ENCODE results near the gene PCSK5. TPM values are rescaled to one million over a fixed set of nuclear protein-coding genes. Genes with fewer than 3 reads are reported as not detected.
A peak's percentile ranks its signal among the peaks of the same experiment; 100 is the strongest.
"Not testable (repeated sequence)": the region's sequence is repeated elsewhere in the genome, so short reads cannot be mapped to it uniquely, and the experiment has no call there.

The PCSK5 gene
- total RNA-seq, 1 experiment from 2014 or later, result 18.6 TPM

GRCh38 chr9:76358628-76359280, 468.3 kb downstream of the PCSK5 start:
- Histone ChIP-seq H3K4me1 (no peaks in the 10 kb centered on the region), H3K9me3 (replicated peaks) (no peaks in the 10 kb centered on the region), H3K4me3 (no peak overlapping the region), H3K27me3 (no peaks in the 10 kb centered on the region), H3K27ac (no peak overlapping the region), H3K36me3 (no peaks in the 10 kb centered on the region)
- no peak for DNase-seq

GRCh38 chr9:76359365-76359764, 468.9 kb downstream of the PCSK5 start:
- Histone ChIP-seq H3K9me3 (replicated peaks) (no peaks in the 10 kb centered on the region), H3K4me3 (no peak overlapping the region), H3K36me3 (no peaks in the 10 kb centered on the region), H3K27ac (no peak overlapping the region), H3K4me1 (peaks cover under 1% of the 10 kb centered on the region), H3K27me3 (no peaks in the 10 kb centered on the region)
- DNase-seq, result no peak

- H3K9me3 ChIP-seq (replicated peaks), result no peaks in the 10 kb centered on the region
- no peaks in the 10 kb centered on the region for H3K27me3 ChIP-seq
- no peaks in the 10 kb centered on the region for H3K36me3 ChIP-seq
- no peak overlapping the region for H3K27ac ChIP-seq
- no peak overlapping the region for H3K4me3 ChIP-seq
- peaks cover 4% of the 10 kb centered on the region for H3K4me1 ChIP-seq
- DNase-seq, result no peak
These were observed 469.3 kb downstream of the PCSK5 start for GRCh38 chr9:76359766-76360165.

GRCh38 chr9:76362332-76363031, 472.0 kb downstream of the PCSK5 start:
- DNase-seq; H3K36me3 ChIP-seq; H3K9me3 ChIP-seq (replicated peaks); H3K4me3 ChIP-seq; H3K27ac ChIP-seq; H3K4me1 ChIP-seq; H3K27me3 ChIP-seq: not testable (repeated sequence)

GRCh38 chr9:76363032-76363395, 472.5 kb downstream of the PCSK5 start:
- no peak for DNase-seq
- Histone ChIP-seq H3K36me3 (no peaks in the 10 kb centered on the region), H3K9me3 (replicated peaks) (no peaks in the 10 kb centered on the region), H3K4me3 (no peak overlapping the region), H3K4me1 (peaks cover 7% of the 10 kb centered on the region), H3K27me3 (no peaks in the 10 kb centered on the region), H3K27ac (no peak overlapping the region)

- no peak overlapping the region for H3K27ac ChIP-seq
- no peaks in the 10 kb centered on the region for H3K36me3 ChIP-seq
- H3K4me3 ChIP-seq, result no peak overlapping the region
- peak; percentile 24 to 59 for DNase-seq
- peaks cover 17% of the 10 kb centered on the region for H3K4me1 ChIP-seq
- no peaks in the 10 kb centered on the region for H3K27me3 ChIP-seq
- H3K9me3 ChIP-seq (replicated peaks), result no peaks in the 10 kb centered on the region
These were observed 474.6 kb downstream of the PCSK5 start for GRCh38 chr9:76365028-76365427.

- Histone ChIP-seq H3K27ac (no peak overlapping the region), H3K9me3 (replicated peaks) (no peaks in the 10 kb centered on the region)
- DNase-seq, result no peak
These were observed 475.8 kb downstream of the PCSK5 start for GRCh38 chr9:76366275-76366674.

GRCh38 chr9:76369583-76369982, 479.1 kb downstream of the PCSK5 start:
- no peaks in the 10 kb centered on the region for H3K9me3 ChIP-seq (replicated peaks)
- DNase-seq, result peak; percentile 80 to 94
- H3K36me3 ChIP-seq, result no peaks in the 10 kb centered on the region
- no peak overlapping the region for H3K4me3 ChIP-seq
- no peak overlapping the region for H3K27ac ChIP-seq
- H3K27me3 ChIP-seq, result no peaks in the 10 kb centered on the region
- peaks cover 47% of the 10 kb centered on the region for H3K4me1 ChIP-seq

More at GRCh38 chr9:76366275-76366674, 475.8 kb downstream of the PCSK5 start:
- Histone ChIP-seq H3K27me3 (no peaks in the 10 kb centered on the region), H3K4me1 (peaks cover 27% of the 10 kb centered on the region), H3K4me3 (no peak overlapping the region), H3K36me3 (no peaks in the 10 kb centered on the region)

- H3K27ac ChIP-seq, result no peak overlapping the region
- no peak overlapping the region for H3K4me3 ChIP-seq
These were observed 480.0 kb downstream of the PCSK5 start for GRCh38 chr9:76370396-76371023.

GRCh38 chr9:76371901-76372300, 481.4 kb downstream of the PCSK5 start:
- Histone ChIP-seq H3K4me3 (no peak overlapping the region), H3K27me3 (no peaks in the 10 kb centered on the region), H3K27ac (peak overlapping the region; percentile 4; the same call in 1 of the 2 replicates), H3K4me1 (peaks cover 64% of the 10 kb centered on the region), H3K36me3 (no peaks in the 10 kb centered on the region), H3K9me3 (replicated peaks) (no peaks in the 10 kb centered on the region)
- peak; percentile 30 to 41 for DNase-seq

More at GRCh38 chr9:76370396-76371023, 480.0 kb downstream of the PCSK5 start:
- no peaks in the 10 kb centered on the region for H3K36me3 ChIP-seq
- H3K4me1 ChIP-seq, result peaks cover 52% of the 10 kb centered on the region
- DNase-seq, result no peak
- no peaks in the 10 kb centered on the region for H3K9me3 ChIP-seq (replicated peaks)
- no peaks in the 10 kb centered on the region for H3K27me3 ChIP-seq

- no peak for DNase-seq
- Histone ChIP-seq H3K4me1 (peaks cover 68% of the 10 kb centered on the region), H3K4me3 (no peak overlapping the region), H3K27ac (peak overlapping the region; percentile 4; the same call in 1 of the 2 replicates), H3K9me3 (replicated peaks) (no peaks in the 10 kb centered on the region), H3K36me3 (no peaks in the 10 kb centered on the region), H3K27me3 (no peaks in the 10 kb centered on the region)
These were observed 481.9 kb downstream of the PCSK5 start for GRCh38 chr9:76372336-76372735.

GRCh38 chr9:76373173-76373783, 482.8 kb downstream of the PCSK5 start:
- no peaks in the 10 kb centered on the region for H3K9me3 ChIP-seq (replicated peaks)
- peaks cover 69% of the 10 kb centered on the region for H3K4me1 ChIP-seq
- no peak overlapping the region for H3K4me3 ChIP-seq
- H3K36me3 ChIP-seq, result no peaks in the 10 kb centered on the region
- DNase-seq, result no peak
- no peaks in the 10 kb centered on the region for H3K27me3 ChIP-seq
- no peak overlapping the region for H3K27ac ChIP-seq

- Histone ChIP-seq H3K4me1 (peaks cover 70% of the 10 kb centered on the region), H3K27ac (no peak overlapping the region), H3K4me3 (no peak overlapping the region), H3K9me3 (replicated peaks) (no peaks in the 10 kb centered on the region), H3K36me3 (no peaks in the 10 kb centered on the region), H3K27me3 (no peaks in the 10 kb centered on the region)
- no peak for DNase-seq
These were observed 483.5 kb downstream of the PCSK5 start for GRCh38 chr9:76373784-76374474.

- peak; percentile 74 to 79 for DNase-seq
- Histone ChIP-seq H3K27me3 (no peaks in the 10 kb centered on the region), H3K4me1 (peaks cover 69% of the 10 kb centered on the region), H3K9me3 (replicated peaks) (no peaks in the 10 kb centered on the region), H3K27ac (no peak overlapping the region), H3K4me3 (no peak overlapping the region), H3K36me3 (no peaks in the 10 kb centered on the region)
These were observed 484.5 kb downstream of the PCSK5 start for GRCh38 chr9:76374783-76375559.

All from SJCRH30 (cell line).